ENCODE measurements around the gene HDAC10.
A peak's percentile ranks its signal among the peaks of the same experiment; 100 is the strongest.

The HDAC10 gene

GRCh38 chr22:50199829-50200460, 51.1 kb downstream of the HDAC10 start:
- Histone ChIP-seq H3K27me3 (replicated peaks in 2 of 5; ENCODE audit: control insufficient read depth in 4 of 5, insufficient read depth in 5 of 5, low read length in 4 of 5) (no peaks in the 10 kb centered on the region), H3K4me1 (ENCODE audit: control extremely low read depth in 1 of 4, control insufficient read depth in 4 of 4, insufficient read depth in 4 of 4, low read length in 3 of 4) (peaks cover 0 to 31% (median 23%) of the 10 kb centered on the region in 4 experiments), H3K4me3 (ENCODE audit: control insufficient read depth in 1 of 7, extremely low read depth in 1 of 7, insufficient read depth in 4 of 7, low read depth in 2 of 7, low read length in 6 of 7) (peak overlapping the region; percentile 23 to 81 (median 63)), H3K27ac (ENCODE audit: insufficient read depth in 1 of 2, low read depth in 1 of 2, low read length in 2 of 2, poor library complexity in 1 of 2, severe bottlenecking in 2 of 2) (peak overlapping the region; percentile 25 to 58), H3K36me3 (ENCODE audit: control insufficient read depth in 4 of 4, insufficient read depth in 4 of 4, low read length in 3 of 4) (peaks cover 2 to 55% (median 26%) of the 10 kb centered on the region in 4 experiments), H3K9me3 (ENCODE audit: control extremely low read depth in 1 of 5, control insufficient read depth in 4 of 5, insufficient read depth in 2 of 5, low read depth in 1 of 5, low read length in 4 of 5) (no peaks in the 10 kb centered on the region)
- 3% methylated on average over 27 of the region's 34 CpGs for whole genome bisulfite sequencing (ENCODE audit: insufficient coverage)
- DNase-seq, result peak in 1 of 3 donors; percentile 40
- CTCF ChIA-PET, result interaction anchor here (0.7 kb wide), 1 partner anchor 9 kb away, joined by 3 read pairs; no protein-coding TSS in a partner anchor
- POLR2A ChIA-PET, result interaction anchor here (4.9 kb wide), 1 partner anchor 9 kb away, joined by 55 read pairs; no protein-coding TSS in a partner anchor

GRCh38 chr22:50199251-50199721, 51.8 kb downstream of the HDAC10 start:
- POLR2A ChIA-PET, result interaction anchor here (4.9 kb wide), 1 partner anchor 8 kb away, joined by 55 read pairs; no protein-coding TSS in a partner anchor
- Histone ChIP-seq H3K27ac (ENCODE audit: insufficient read depth in 1 of 2, low read depth in 1 of 2, low read length in 2 of 2, poor library complexity in 1 of 2, severe bottlenecking in 2 of 2) (no peak overlapping the region), H3K9me3 (ENCODE audit: control extremely low read depth in 1 of 5, control insufficient read depth in 4 of 5, insufficient read depth in 2 of 5, low read depth in 1 of 5, low read length in 4 of 5) (no peaks in the 10 kb centered on the region), H3K27me3 (replicated peaks in 2 of 5; ENCODE audit: control insufficient read depth in 4 of 5, insufficient read depth in 5 of 5, low read length in 4 of 5) (no peaks in the 10 kb centered on the region), H3K36me3 (ENCODE audit: control insufficient read depth in 4 of 4, insufficient read depth in 4 of 4, low read length in 3 of 4) (peaks cover 2 to 60% (median 30%) of the 10 kb centered on the region in 4 experiments), H3K4me3 (ENCODE audit: control insufficient read depth in 1 of 7, extremely low read depth in 1 of 7, insufficient read depth in 4 of 7, low read depth in 2 of 7, low read length in 6 of 7) (peak overlapping the region in 1 of 7 experiments; percentile 62), H3K4me1 (ENCODE audit: control extremely low read depth in 1 of 4, control insufficient read depth in 4 of 4, insufficient read depth in 4 of 4, low read length in 3 of 4) (peaks cover 0 to 24% (median 21%) of the 10 kb centered on the region in 4 experiments)
- DNase-seq, result no peak
- CTCF ChIA-PET, result interaction anchor here (0.7 kb wide), 1 partner anchor 8 kb away, joined by 3 read pairs; no protein-coding TSS in a partner anchor
- WGBS (ENCODE audit: insufficient coverage), result 96% methylated on average over 15 of the region's 18 CpGs

- ChIA-PET CTCF (no interaction called here), POLR2A (interaction anchor here (0.6 to 1.0 kb wide), 2 partner anchors 8 to 9 kb away, joined by 3 to 4 read pairs; no protein-coding TSS in a partner anchor)
- Histone ChIP-seq H3K36me3 (ENCODE audit: control insufficient read depth in 4 of 4, insufficient read depth in 4 of 4, low read length in 3 of 4) (peaks cover 2 to 62% (median 33%) of the 10 kb centered on the region in 4 experiments), H3K9me3 (ENCODE audit: control extremely low read depth in 1 of 5, control insufficient read depth in 4 of 5, insufficient read depth in 2 of 5, low read depth in 1 of 5, low read length in 4 of 5) (no peaks in the 10 kb centered on the region), H3K27ac (ENCODE audit: insufficient read depth in 1 of 2, low read depth in 1 of 2, low read length in 2 of 2, poor library complexity in 1 of 2, severe bottlenecking in 2 of 2) (no peak overlapping the region), H3K27me3 (replicated peaks in 2 of 5; ENCODE audit: control insufficient read depth in 4 of 5, insufficient read depth in 5 of 5, low read length in 4 of 5) (no peaks in the 10 kb centered on the region), H3K4me3 (ENCODE audit: control insufficient read depth in 1 of 7, extremely low read depth in 1 of 7, insufficient read depth in 4 of 7, low read depth in 2 of 7, low read length in 6 of 7) (no peak overlapping the region), H3K4me1 (ENCODE audit: control extremely low read depth in 1 of 4, control insufficient read depth in 4 of 4, insufficient read depth in 4 of 4, low read length in 3 of 4) (peaks cover 0 to 28% (median 22%) of the 10 kb centered on the region in 4 experiments)
- 92% methylated on average over 13 of the region's 16 CpGs for WGBS (ENCODE audit: insufficient coverage)
- DNase-seq, result no peak
Observed at GRCh38 chr22:50198624-50199017, 52.4 kb downstream of the HDAC10 start.

- Histone ChIP-seq H3K36me3 (ENCODE audit: control insufficient read depth in 4 of 4, insufficient read depth in 4 of 4, low read length in 3 of 4) (peaks cover 2 to 62% (median 30%) of the 10 kb centered on the region in 4 experiments), H3K9me3 (ENCODE audit: control extremely low read depth in 1 of 5, control insufficient read depth in 4 of 5, insufficient read depth in 2 of 5, low read depth in 1 of 5, low read length in 4 of 5) (no peaks in the 10 kb centered on the region), H3K27ac (ENCODE audit: insufficient read depth in 1 of 2, low read depth in 1 of 2, low read length in 2 of 2, poor library complexity in 1 of 2, severe bottlenecking in 2 of 2) (no peak overlapping the region), H3K4me3 (ENCODE audit: control insufficient read depth in 1 of 7, extremely low read depth in 1 of 7, insufficient read depth in 4 of 7, low read depth in 2 of 7, low read length in 6 of 7) (no peak overlapping the region), H3K4me1 (ENCODE audit: control extremely low read depth in 1 of 4, control insufficient read depth in 4 of 4, insufficient read depth in 4 of 4, low read length in 3 of 4) (peaks cover 0 to 33% (median 27%) of the 10 kb centered on the region in 4 experiments), H3K27me3 (replicated peaks in 2 of 5; ENCODE audit: control insufficient read depth in 4 of 5, insufficient read depth in 5 of 5, low read length in 4 of 5) (no peaks in the 10 kb centered on the region)
- POLR2A ChIA-PET, result interaction anchor here (0.6 to 1.0 kb wide), 2 partner anchors 7 to 8 kb away, joined by 3 to 4 read pairs; no protein-coding TSS in a partner anchor
- CTCF ChIA-PET, result no interaction called here
- 98% methylated on average over 50 of the region's 61 CpGs for WGBS (ENCODE audit: insufficient coverage)
- DNase-seq, result no peak
Observed at GRCh38 chr22:50197856-50198623, 53.0 kb downstream of the HDAC10 start.

GRCh38 chr22:50197000-50197800, 53.9 kb downstream of the HDAC10 start:
- Histone ChIP-seq H3K27ac (ENCODE audit: insufficient read depth in 1 of 2, low read depth in 1 of 2, low read length in 2 of 2, poor library complexity in 1 of 2, severe bottlenecking in 2 of 2) (no peak overlapping the region), H3K9me3 (ENCODE audit: control extremely low read depth in 1 of 5, control insufficient read depth in 4 of 5, insufficient read depth in 2 of 5, low read depth in 1 of 5, low read length in 4 of 5) (no peaks in the 10 kb centered on the region), H3K4me1 (ENCODE audit: control extremely low read depth in 1 of 4, control insufficient read depth in 4 of 4, insufficient read depth in 4 of 4, low read length in 3 of 4) (peaks cover 0 to 40% (median 33%) of the 10 kb centered on the region in 4 experiments), H3K27me3 (replicated peaks in 2 of 5; ENCODE audit: control insufficient read depth in 4 of 5, insufficient read depth in 5 of 5, low read length in 4 of 5) (no peaks in the 10 kb centered on the region), H3K4me3 (ENCODE audit: control insufficient read depth in 1 of 7, extremely low read depth in 1 of 7, insufficient read depth in 4 of 7, low read depth in 2 of 7, low read length in 6 of 7) (no peak overlapping the region), H3K36me3 (ENCODE audit: control insufficient read depth in 4 of 4, insufficient read depth in 4 of 4, low read length in 3 of 4) (peaks cover 2 to 64% (median 30%) of the 10 kb centered on the region in 4 experiments)
- ChIA-PET CTCF (no interaction called here), POLR2A (no interaction called here)
- 96% methylated on average over 18 of the region's 23 CpGs for WGBS (ENCODE audit: insufficient coverage)
- no peak for DNase-seq

- POLR2A ChIA-PET, result interaction anchor here (0.6 kb wide), 1 partner anchor 31 kb away, joined by 6 read pairs; no protein-coding TSS in a partner anchor
- Histone ChIP-seq H3K4me1 (ENCODE audit: control extremely low read depth in 1 of 4, control insufficient read depth in 4 of 4, insufficient read depth in 4 of 4, low read length in 3 of 4) (peaks cover 0 to 41% (median 34%) of the 10 kb centered on the region in 4 experiments), H3K27me3 (replicated peaks in 2 of 5; ENCODE audit: control insufficient read depth in 4 of 5, insufficient read depth in 5 of 5, low read length in 4 of 5) (no peaks in the 10 kb centered on the region), H3K9me3 (ENCODE audit: control extremely low read depth in 1 of 5, control insufficient read depth in 4 of 5, insufficient read depth in 2 of 5, low read depth in 1 of 5, low read length in 4 of 5) (no peaks in the 10 kb centered on the region), H3K36me3 (ENCODE audit: control insufficient read depth in 4 of 4, insufficient read depth in 4 of 4, low read length in 3 of 4) (peaks cover 2 to 64% (median 30%) of the 10 kb centered on the region in 4 experiments), H3K4me3 (ENCODE audit: control insufficient read depth in 1 of 7, extremely low read depth in 1 of 7, insufficient read depth in 4 of 7, low read depth in 2 of 7, low read length in 6 of 7) (no peak overlapping the region), H3K27ac (ENCODE audit: insufficient read depth in 1 of 2, low read depth in 1 of 2, low read length in 2 of 2, poor library complexity in 1 of 2, severe bottlenecking in 2 of 2) (no peak overlapping the region)
- WGBS (ENCODE audit: insufficient coverage), result over 99% methylated on average over 18 of the region's 18 CpGs
- no peak for DNase-seq
- CTCF ChIA-PET, result interaction anchor here (1.2 kb wide), 1 partner anchor 54 kb away, joined by 3 read pairs; no protein-coding TSS in a partner anchor
Observed at GRCh38 chr22:50196256-50196655, 54.8 kb downstream of the HDAC10 start.

Data from common myeloid progenitor, CD34-positive (primary cell).